Ectodermal cell (in vitro differentiated cells): ENCODE data around the gene PRIM2.
"Not testable (repeated sequence)": the region's sequence is repeated elsewhere in the genome, so short reads cannot be mapped to it uniquely, and the experiment has no call there.

Experiments
- H3K27ac ChIP-seq: 2 replicates; pipeline ENCODE4 v1.7.0; 2013; ENCODE audit warnings: mild to moderate bottlenecking, low read depth, low read length; ENCODE audit not compliant: insufficient read depth, poor library complexity, severe bottlenecking
- H3K27me3 ChIP-seq: 2 replicates; pipeline ENCODE4 v1.7.0; 2013; ENCODE audit warnings: mild to moderate bottlenecking, low read length; ENCODE audit not compliant: insufficient read depth, control insufficient read depth, poor library complexity, severe bottlenecking
- H3K36me3 ChIP-seq: one replicate; pipeline ENCODE4 v1.7.0; 2013; ENCODE audit warnings: low read length; ENCODE audit not compliant: control insufficient read depth, insufficient read depth
- H3K4me1 ChIP-seq: one replicate; pipeline ENCODE4 v1.7.0; 2013; ENCODE audit warnings: low read length; ENCODE audit not compliant: control insufficient read depth, insufficient read depth
- H3K4me3 ChIP-seq: 2 replicates; pipeline ENCODE4 v1.7.0; 2013; ENCODE audit warnings: low read depth, low read length, control low read depth; ENCODE audit not compliant: insufficient read depth
- H3K9me3 ChIP-seq: 2 replicates; pipeline ENCODE4 v1.7.0; 2013; ENCODE audit warnings: mild to moderate bottlenecking, low read length, moderate library complexity; ENCODE audit not compliant: control insufficient read depth
- WGBS, 2 experiments: methylation state at CpG; one replicate each; pipeline ENCODE4 v1.1.7; 2013; ENCODE audit warnings: missing lambda C conversion rate in 2 of 2; 5-methylcytosine and 5-hydroxymethylcytosine counted together

Gene PRIM2

GRCh38 chr6:57288136-57288535 is 29.3 kb upstream of the PRIM2 start:
- H3K9me3 ChIP-seq, H3K36me3 ChIP-seq, H3K27ac ChIP-seq, H3K4me1 ChIP-seq, H3K27me3 ChIP-seq, H3K4me3 ChIP-seq: not testable (repeated sequence)
- WGBS, 2 experiments, result 71 to 75% methylated on average over 12 of the region's 12 CpGs

- H3K27ac ChIP-seq, H3K9me3 ChIP-seq, H3K36me3 ChIP-seq, H3K4me1 ChIP-seq, H3K27me3 ChIP-seq, H3K4me3 ChIP-seq: not testable (repeated sequence)
- 89 to 100% methylated on average over 1 of the region's 1 CpG for WGBS, 2 experiments
Measured at GRCh38 chr6:57293472-57293871, 24.0 kb upstream of the PRIM2 start.

DNA sequence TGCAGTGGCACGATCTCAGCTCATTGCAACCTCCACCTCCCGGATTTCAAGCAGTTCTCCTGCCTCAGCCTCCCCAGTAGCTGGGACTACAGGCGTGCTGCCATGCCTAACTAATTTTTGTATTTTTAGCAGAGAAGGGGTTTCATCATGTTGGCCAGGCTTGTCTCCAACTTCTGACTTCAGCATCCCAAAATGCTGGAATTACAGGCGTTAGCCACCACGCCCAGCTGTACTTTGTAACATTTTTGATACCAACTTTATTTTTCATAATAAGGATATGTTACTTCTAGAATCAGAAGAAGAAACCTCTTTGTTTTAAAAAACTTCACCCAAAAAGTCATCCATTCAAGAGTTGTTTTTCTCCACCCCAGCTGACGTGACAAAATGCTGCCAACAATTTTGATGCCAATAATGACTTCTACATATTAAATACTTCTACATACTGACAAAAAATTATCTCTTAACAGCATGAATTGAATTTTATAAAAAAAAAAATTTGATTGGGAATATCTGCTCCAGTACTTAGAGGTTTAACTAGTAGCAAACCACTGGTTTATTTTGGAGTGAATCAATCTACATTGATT is 22.5 kb upstream of the PRIM2 start:
- Histone ChIP-seq H3K27ac (no peak overlapping the region), H3K9me3 (no peaks in the 10 kb centered on the region), H3K27me3 (no peaks in the 10 kb centered on the region), H3K4me1 (no peaks in the 10 kb centered on the region), H3K4me3 (no peak overlapping the region), H3K36me3 (no peaks in the 10 kb centered on the region)
- WGBS, 2 experiments, result 77 to 79% methylated on average over 6 of the region's 6 CpGs

- no peak overlapping the region for H3K27ac ChIP-seq
- H3K4me3 ChIP-seq, result no peak overlapping the region
- H3K36me3 ChIP-seq, result no peaks in the 10 kb centered on the region
- H3K27me3 ChIP-seq, result no peaks in the 10 kb centered on the region
- no peaks in the 10 kb centered on the region for H3K4me1 ChIP-seq
- WGBS, 2 experiments, result 93 to 96% methylated on average over 1 of the region's 1 CpG
- no peaks in the 10 kb centered on the region for H3K9me3 ChIP-seq
Measured at GRCh38 chr6:57297505-57297904, 19.9 kb upstream of the PRIM2 start.

DNA sequence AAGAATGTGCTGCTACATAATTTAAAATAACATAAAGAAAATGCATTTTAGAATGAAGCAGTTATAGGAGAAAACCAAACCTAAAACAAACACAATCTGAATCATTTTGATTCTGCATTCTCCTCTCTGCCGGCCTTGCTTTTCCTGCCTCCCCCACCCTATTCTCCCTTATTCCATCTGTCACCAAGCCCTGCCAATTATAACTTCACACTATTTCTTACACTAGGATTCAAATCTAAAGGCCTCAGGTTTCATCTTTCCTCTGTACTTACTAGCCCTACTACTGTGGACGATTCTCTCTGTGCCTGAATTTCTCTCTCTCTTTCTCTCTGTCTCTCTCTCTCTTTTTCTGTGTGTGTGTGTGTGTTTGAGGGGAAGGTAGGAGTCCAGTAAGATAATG is 18.7 kb upstream of the PRIM2 start:
- Histone ChIP-seq H3K4me1 (no peaks in the 10 kb centered on the region), H3K27ac (no peak overlapping the region), H3K9me3 (no peaks in the 10 kb centered on the region), H3K4me3 (no peak overlapping the region), H3K27me3 (no peaks in the 10 kb centered on the region), H3K36me3 (no peaks in the 10 kb centered on the region)
- 84 to 97% methylated on average over 2 of the region's 2 CpGs for WGBS, 2 experiments

DNA sequence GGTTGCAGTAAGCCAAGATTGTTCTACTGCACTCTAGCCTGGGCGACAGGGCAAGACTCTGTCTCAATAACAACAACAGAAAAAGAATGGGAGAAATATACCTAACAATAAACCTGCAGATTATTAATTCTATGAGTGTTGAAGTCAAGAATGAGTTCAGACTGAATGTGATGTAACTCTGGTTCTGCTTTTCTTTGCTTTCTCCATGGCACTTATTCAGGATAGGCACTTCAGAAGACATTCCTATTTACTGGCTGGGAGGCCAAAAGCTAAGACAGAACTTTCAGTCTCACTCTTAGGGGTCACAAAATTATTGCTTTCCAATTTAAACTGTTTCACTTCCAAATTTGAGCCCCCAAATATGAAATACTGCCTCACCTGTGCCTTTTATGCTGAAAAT is 15.7 kb upstream of the PRIM2 start:
- no peak overlapping the region for H3K4me3 ChIP-seq
- no peaks in the 10 kb centered on the region for H3K9me3 ChIP-seq
- H3K4me1 ChIP-seq, result no peaks in the 10 kb centered on the region
- no peaks in the 10 kb centered on the region for H3K36me3 ChIP-seq
- no peaks in the 10 kb centered on the region for H3K27me3 ChIP-seq
- WGBS, 2 experiments, result 100% methylated on average over 1 of the region's 1 CpG; no CpG with 5 or more reads in 1 of the 2 experiments
- H3K27ac ChIP-seq, result no peak overlapping the region

DNA sequence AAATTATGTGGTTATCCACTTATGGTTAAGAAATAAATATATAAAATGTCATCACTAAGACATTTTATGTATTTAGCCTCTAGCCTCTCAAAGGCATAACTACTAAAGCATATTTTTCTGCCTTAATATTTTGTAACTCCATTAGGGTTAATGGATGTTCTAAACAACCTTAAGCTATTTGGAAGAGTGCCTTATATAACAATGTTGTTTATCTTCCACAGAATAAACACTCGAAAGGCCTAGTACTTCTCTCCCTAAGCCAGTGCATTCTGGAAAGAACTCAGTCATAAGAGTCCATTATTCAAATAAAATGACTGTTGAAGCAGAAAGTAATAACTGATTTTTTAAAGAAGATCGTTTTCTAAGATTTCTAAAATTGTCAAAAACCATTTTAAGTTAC is 15.0 kb upstream of the PRIM2 start:
- H3K4me3 ChIP-seq, result no peak overlapping the region
- H3K4me1 ChIP-seq, result no peaks in the 10 kb centered on the region
- no peak overlapping the region for H3K27ac ChIP-seq
- H3K27me3 ChIP-seq, result no peaks in the 10 kb centered on the region
- no peaks in the 10 kb centered on the region for H3K36me3 ChIP-seq
- 86 to 100% methylated on average over 1 to 2 of the region's 2 CpGs for WGBS, 2 experiments
- H3K9me3 ChIP-seq, result no peaks in the 10 kb centered on the region

DNA sequence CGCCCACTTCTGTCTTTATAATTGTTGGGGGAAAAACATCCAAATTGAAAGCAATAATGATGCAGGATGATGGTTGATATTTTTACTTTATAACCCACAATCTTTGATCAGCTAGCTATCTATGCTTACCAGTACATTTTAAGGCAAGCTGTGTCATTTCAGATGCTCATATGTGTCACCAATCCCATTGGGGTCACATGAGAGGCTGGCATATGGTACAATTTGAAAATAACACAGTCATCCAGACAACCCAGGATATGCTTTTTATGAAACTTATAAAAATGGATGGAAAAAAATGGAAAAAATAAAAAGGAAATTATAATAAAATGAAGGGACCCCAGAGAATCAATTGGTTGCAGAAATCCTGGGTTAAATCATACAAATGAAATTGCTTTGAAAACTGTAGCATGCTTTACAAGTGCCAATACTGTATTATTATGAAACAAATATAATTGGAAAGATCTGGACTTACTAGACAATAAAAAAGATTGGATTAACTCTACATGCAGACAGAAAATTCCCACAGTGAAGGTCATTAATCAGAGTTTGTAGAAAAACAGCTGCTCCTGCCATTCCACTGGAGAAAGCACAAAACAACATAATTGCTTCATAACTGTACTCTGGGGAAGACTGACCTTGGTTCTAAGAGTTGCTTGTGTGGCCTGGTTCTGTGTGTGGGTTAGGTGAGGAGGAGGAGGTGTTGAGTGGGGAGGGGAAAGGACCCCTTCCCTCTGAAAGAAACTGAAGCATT is 13.3 kb upstream of the PRIM2 start:
- Histone ChIP-seq H3K4me3 (no peak overlapping the region), H3K36me3 (no peaks in the 10 kb centered on the region), H3K27ac (no peak overlapping the region), H3K9me3 (no peaks in the 10 kb centered on the region), H3K4me1 (no peaks in the 10 kb centered on the region), H3K27me3 (no peaks in the 10 kb centered on the region)
- WGBS, 2 experiments, result 100% methylated on average over 1 of the region's 1 CpG; no CpG with 5 or more reads in 1 of the 2 experiments

- no peaks in the 10 kb centered on the region for H3K9me3 ChIP-seq
- no peaks in the 10 kb centered on the region for H3K36me3 ChIP-seq
- no peak overlapping the region for H3K4me3 ChIP-seq
- no peaks in the 10 kb centered on the region for H3K4me1 ChIP-seq
- no peaks in the 10 kb centered on the region for H3K27me3 ChIP-seq
- WGBS, 2 experiments, result 91 to 93% methylated on average over 3 of the region's 3 CpGs
- H3K27ac ChIP-seq, result no peak overlapping the region
Measured at GRCh38 chr6:57305107-57305506, 12.3 kb upstream of the PRIM2 start.

GRCh38 chr6:57305761-57306160 is 11.7 kb upstream of the PRIM2 start:
- H3K27me3 ChIP-seq, result no peaks in the 10 kb centered on the region
- no peaks in the 10 kb centered on the region for H3K36me3 ChIP-seq
- 100% methylated on average over 1 to 2 of the region's 2 CpGs for WGBS, 2 experiments
- H3K4me3 ChIP-seq, result no peak overlapping the region
- H3K9me3 ChIP-seq, result no peaks in the 10 kb centered on the region
- H3K4me1 ChIP-seq, result no peaks in the 10 kb centered on the region
- no peak overlapping the region for H3K27ac ChIP-seq
